ENCODE measurements around the gene CDK16. TPM values are rescaled to one million over a fixed set of nuclear protein-coding genes. Genes with fewer than 3 reads are reported as not detected.

Gene CDK16
- polyA plus RNA-seq, 1 donor (not counting 4 experiments of a cell fraction or from before 2014, with no cell fraction given) = 79.3 TPM

DNA sequence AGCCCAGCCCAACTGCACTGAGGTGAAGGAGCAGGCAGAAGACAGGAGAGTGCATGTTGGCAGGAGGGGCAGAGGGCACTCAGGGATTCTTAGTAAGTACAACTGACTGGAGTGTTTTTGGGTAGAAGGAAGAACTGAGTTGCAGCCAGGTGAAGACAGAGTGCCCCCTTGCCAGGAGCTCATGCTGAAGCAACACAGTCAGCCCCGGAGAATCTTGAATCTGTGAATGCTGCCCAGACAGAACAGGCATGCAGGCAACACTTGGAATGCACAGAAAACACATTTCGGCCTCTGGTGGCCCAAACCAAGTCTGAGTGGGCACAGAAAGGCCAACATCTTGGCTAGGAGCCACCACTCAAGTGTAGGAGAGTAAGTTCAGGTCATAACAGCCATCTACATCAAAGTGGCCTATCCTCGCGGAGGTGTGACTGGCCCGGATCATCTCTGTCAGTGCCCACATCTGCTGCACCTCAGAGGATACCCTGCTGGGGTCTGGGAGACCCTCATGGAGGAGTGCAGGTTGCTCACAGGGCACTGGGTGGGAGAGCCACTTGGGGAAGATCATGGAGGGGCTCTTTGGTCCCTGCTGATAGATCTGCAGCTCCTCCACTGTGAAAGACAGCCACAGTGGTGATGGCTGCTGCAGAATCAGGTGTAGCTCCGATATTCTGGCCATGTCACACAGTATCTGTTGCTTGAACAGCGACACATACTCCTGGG is 54.7 kb downstream of the CDK16 start:
- Histone ChIP-seq H3K27me3 (ENCODE audit: control insufficient read depth, extremely low read depth, insufficient read depth, low read length) (no peaks in the 10 kb centered on the region), H3K4me3 (ENCODE audit: control insufficient read depth in 2 of 3, extremely low read depth in 1 of 3, insufficient read depth in 2 of 3, low read depth in 1 of 3, low read length in 3 of 3) (no peak overlapping the region), H4K20me1 (ENCODE audit: control insufficient read depth, extremely low read depth, insufficient read depth, low read length) (no peaks in the 10 kb centered on the region), H3K36me3 (ENCODE audit: control insufficient read depth in 2 of 2, extremely low read depth in 1 of 2, insufficient read depth in 2 of 2, low read length in 2 of 2) (no peaks in the 10 kb centered on the region), H3K9me1 (ENCODE audit: control insufficient read depth, extremely low read depth, insufficient read depth, low read length) (no peaks in the 10 kb centered on the region), H3K9me3 (ENCODE audit: control insufficient read depth, low read depth, low read length) (no peaks in the 10 kb centered on the region), H3K4me1 (ENCODE audit: control insufficient read depth, extremely low read depth, insufficient read depth, low read length) (no peaks in the 10 kb centered on the region), H2AFZ (ENCODE audit: control insufficient read depth, low read length) (no peak overlapping the region), H3K27ac (ENCODE audit: control insufficient read depth, insufficient read depth, low read length) (no peak overlapping the region), H3K9ac (ENCODE audit: control insufficient read depth, extremely low read depth, insufficient read depth, low read length) (no peak overlapping the region), H3K4me2 (ENCODE audit: control insufficient read depth, extremely low read depth, insufficient read depth, low read depth, low read length) (no peak overlapping the region), H3K79me2 (ENCODE audit: control insufficient read depth, insufficient read depth, low read length) (no peaks in the 10 kb centered on the region)
- TF ChIP-seq CTCF (optimal IDR thresholded peaks at IDR 0.05 in 1 of 3, IDR thresholded peaks at IDR 0.05 in 1 of 3, conservative IDR thresholded peaks at IDR 0.05 in 1 of 3; ENCODE audit: extremely low read depth in 1 of 3, insufficient read depth in 2 of 3, low read length in 3 of 3) (no peak), EZH2 (IDR thresholded peaks at IDR 0.05; ENCODE audit: low read length) (no peak)
- DNase-seq (ENCODE audit: low read depth, low spot score) = no peak
- dilution Hi-C loops (cut with MboI; ENCODE audit: extremely low pct_ligation_motif_present, low sequenced_read_pairs) = no loop called here
- no peak for FAIRE-seq

- Histone ChIP-seq H3K4me2 (ENCODE audit: control insufficient read depth, extremely low read depth, insufficient read depth, low read depth, low read length) (no peak overlapping the region), H3K9me1 (ENCODE audit: control insufficient read depth, extremely low read depth, insufficient read depth, low read length) (no peaks in the 10 kb centered on the region), H3K79me2 (ENCODE audit: control insufficient read depth, insufficient read depth, low read length) (no peaks in the 10 kb centered on the region), H3K9ac (ENCODE audit: control insufficient read depth, extremely low read depth, insufficient read depth, low read length) (no peak overlapping the region), H3K9me3 (ENCODE audit: control insufficient read depth, low read depth, low read length) (no peaks in the 10 kb centered on the region), H3K4me1 (ENCODE audit: control insufficient read depth, extremely low read depth, insufficient read depth, low read length) (no peaks in the 10 kb centered on the region), H3K4me3 (ENCODE audit: control insufficient read depth in 2 of 3, extremely low read depth in 1 of 3, insufficient read depth in 2 of 3, low read depth in 1 of 3, low read length in 3 of 3) (no peak overlapping the region), H3K27ac (ENCODE audit: control insufficient read depth, insufficient read depth, low read length) (no peak overlapping the region), H3K36me3 (ENCODE audit: control insufficient read depth in 2 of 2, extremely low read depth in 1 of 2, insufficient read depth in 2 of 2, low read length in 2 of 2) (no peaks in the 10 kb centered on the region), H3K27me3 (ENCODE audit: control insufficient read depth, extremely low read depth, insufficient read depth, low read length) (no peaks in the 10 kb centered on the region), H4K20me1 (ENCODE audit: control insufficient read depth, extremely low read depth, insufficient read depth, low read length) (no peaks in the 10 kb centered on the region), H2AFZ (ENCODE audit: control insufficient read depth, low read length) (no peak overlapping the region)
- TF ChIP-seq EZH2 (IDR thresholded peaks at IDR 0.05; ENCODE audit: low read length) = no peak
- no peak for TF ChIP-seq CTCF (optimal IDR thresholded peaks at IDR 0.05 in 1 of 3, IDR thresholded peaks at IDR 0.05 in 1 of 3, conservative IDR thresholded peaks at IDR 0.05 in 1 of 3; ENCODE audit: extremely low read depth in 1 of 3, insufficient read depth in 2 of 3, low read length in 3 of 3)
- no peak for DNase-seq (ENCODE audit: low read depth, low spot score)
- dilution Hi-C loops (cut with MboI; ENCODE audit: extremely low pct_ligation_motif_present, low sequenced_read_pairs) = no loop called here
- FAIRE-seq = no peak
Measured at GRCh38 chrX:47278691-47279090, 60.2 kb downstream of the CDK16 start.

Other genes starting within 250 kb of the CDK16 start
- gene RGN, start 140.2 kb upstream of the CDK16 start, polyA plus RNA-seq = not detected in 3 replicates
- 39.3 to 46.3 TPM (median 41.3 TPM) in 3 replicates for gene NDUFB11, start 74.0 kb upstream of the CDK16 start, polyA plus RNA-seq
- 10.8 to 21.5 TPM (median 10.8 TPM) in 3 replicates for gene RBM10, start 73.5 kb upstream of the CDK16 start, polyA plus RNA-seq
- 236 to 317 TPM (median 309 TPM) in 3 replicates for gene UBA1, start 24.9 kb upstream of the CDK16 start, polyA plus RNA-seq
- 4.2 to 12.0 TPM (median 6.3 TPM) in 3 replicates for gene USP11, start 14.3 kb downstream of the CDK16 start, polyA plus RNA-seq
- gene ZNF157, start 151.9 kb downstream of the CDK16 start, polyA plus RNA-seq = 0.06 to 0.12 TPM (median 0.06 TPM) in 3 replicates

All from keratinocyte (primary cell).